HG03060 (cell line): ENCODE results near the gene LTBP1.
"Not testable (repeated sequence)": the region's sequence is repeated elsewhere in the genome, so short reads cannot be mapped to it uniquely, and the experiment has no call there.

Source experiments
- ATAC-seq: cut with Tn5 transposase; IDR thresholded peaks from one replicate; pipeline ENCODE4 v1.9.1; 2021; ENCODE audit warnings: low read depth, moderate number of reproducible peaks; ENCODE audit not compliant: unreplicated experiment

Gene LTBP1

GRCh38 chr2:33213648-33214047 lies 266.9 kb downstream of the LTBP1 start:
- ATAC-seq = no peak

GRCh38 chr2:33214436-33214835 lies 267.7 kb downstream of the LTBP1 start:
- ATAC-seq = no peak

GRCh38 chr2:33214857-33215256 lies 268.1 kb downstream of the LTBP1 start:
- ATAC-seq = no peak

- ATAC-seq = no peak
Measured at GRCh38 chr2:33215299-33215698, 268.5 kb downstream of the LTBP1 start.

- ATAC-seq = no peak
Measured at GRCh38 chr2:33215983-33216382, 269.2 kb downstream of the LTBP1 start.

GRCh38 chr2:33216508-33217182 lies 269.9 kb downstream of the LTBP1 start:
- no peak for ATAC-seq

- no peak for ATAC-seq
Measured at GRCh38 chr2:33217406-33217805, 270.7 kb downstream of the LTBP1 start.

GRCh38 chr2:33219114-33219513 lies 272.4 kb downstream of the LTBP1 start:
- ATAC-seq = no peak

- no peak for ATAC-seq
Measured at GRCh38 chr2:33219850-33220275, 273.1 kb downstream of the LTBP1 start.

GRCh38 chr2:33220533-33220932 lies 273.8 kb downstream of the LTBP1 start:
- ATAC-seq = no peak

- no peak for ATAC-seq
Measured at GRCh38 chr2:33221046-33221784, 274.5 kb downstream of the LTBP1 start.

- no peak for ATAC-seq
Measured at GRCh38 chr2:33222309-33222708, 275.6 kb downstream of the LTBP1 start.

- no peak for ATAC-seq
Measured at GRCh38 chr2:33223856-33224255, 277.1 kb downstream of the LTBP1 start.

- ATAC-seq = no peak
Measured at GRCh38 chr2:33225350-33225749, 278.6 kb downstream of the LTBP1 start.

- no peak for ATAC-seq
Measured at GRCh38 chr2:33226546-33226945, 279.8 kb downstream of the LTBP1 start.

GRCh38 chr2:33229646-33230045 lies 282.9 kb downstream of the LTBP1 start:
- no peak for ATAC-seq

GRCh38 chr2:33230195-33230594 lies 283.4 kb downstream of the LTBP1 start:
- ATAC-seq = no peak

GRCh38 chr2:33230842-33231241 lies 284.1 kb downstream of the LTBP1 start:
- ATAC-seq = no peak

- ATAC-seq = not testable (repeated sequence)
Measured at GRCh38 chr2:33235559-33235958, 288.8 kb downstream of the LTBP1 start.

GRCh38 chr2:33236482-33237385 lies 290.0 kb downstream of the LTBP1 start:
- no peak for ATAC-seq

GRCh38 chr2:33238111-33238510 lies 291.4 kb downstream of the LTBP1 start:
- no peak for ATAC-seq
